ENCODE measurements around the gene TRIP12. TPM values are rescaled to one million over a fixed set of nuclear protein-coding genes. Genes with fewer than 3 reads are reported as not detected.
"Not testable (repeated sequence)": the region's sequence is repeated elsewhere in the genome, so short reads cannot be mapped to it uniquely, and the experiment has no call there.

TRIP12 gene
- 110 TPM for polyA plus RNA-seq (2013)

GRCh38 chr2:229921892-229922448, at the start of gene TRIP12:
Gene TRIP12, minus strand, starts transcription at chr2:229922009. Its CDS starts 41,930 bp downstream, at chr2:229880079.
- Histone ChIP-seq H3K4me1 (ENCODE audit: control extremely low read depth in 1 of 4, control insufficient read depth in 4 of 4, insufficient read depth in 4 of 4, low read length in 3 of 4) (peaks cover 7 to 37% (median 22%) of the 10 kb centered on the region in 4 experiments), H3K27ac (ENCODE audit: insufficient read depth in 1 of 2, low read depth in 1 of 2, low read length in 2 of 2, poor library complexity in 1 of 2, severe bottlenecking in 2 of 2) (peak within 1 kb of the TSS; percentile 96 to 98), H3K27me3 (replicated peaks in 2 of 5; ENCODE audit: control insufficient read depth in 4 of 5, insufficient read depth in 5 of 5, low read length in 4 of 5) (no peaks in the 10 kb centered on the region), H3K4me3 (ENCODE audit: control insufficient read depth in 1 of 7, extremely low read depth in 1 of 7, insufficient read depth in 4 of 7, low read depth in 2 of 7, low read length in 6 of 7) (peak within 1 kb of the TSS; percentile 69 to 97 (median 95)), H3K36me3 (ENCODE audit: control insufficient read depth in 4 of 4, insufficient read depth in 4 of 4, low read length in 3 of 4) (peaks cover 4 to 11% (median 5%) of the 10 kb centered on the region in 4 experiments), H3K9me3 (ENCODE audit: control extremely low read depth in 1 of 5, control insufficient read depth in 4 of 5, insufficient read depth in 2 of 5, low read depth in 1 of 5, low read length in 4 of 5) (no peaks in the 10 kb centered on the region)
- 0% methylated on average over 42 of the region's 49 CpGs for WGBS (ENCODE audit: insufficient coverage)
- POLR2A ChIA-PET = interaction anchor here (0.9 kb wide), 1 partner anchor 11 kb away, joined by 4 read pairs; no protein-coding TSS in a partner anchor
- CTCF ChIA-PET = interaction anchor here (0.7 to 1.3 kb wide), 2 partner anchors 11 to 406 kb away, joined by 3 to 6 read pairs; no protein-coding TSS in a partner anchor
- peak; percentile 95 to 97 (median 95) for DNase-seq

- Histone ChIP-seq H3K4me1 (ENCODE audit: control extremely low read depth in 1 of 4, control insufficient read depth in 4 of 4, insufficient read depth in 4 of 4, low read length in 3 of 4) (no peaks in the 10 kb centered on the region), H3K4me3 (ENCODE audit: control insufficient read depth in 1 of 7, extremely low read depth in 1 of 7, insufficient read depth in 4 of 7, low read depth in 2 of 7, low read length in 6 of 7) (no peak overlapping the region), H3K36me3 (ENCODE audit: control insufficient read depth in 4 of 4, insufficient read depth in 4 of 4, low read length in 3 of 4) (no peaks in the 10 kb centered on the region), H3K27ac (ENCODE audit: insufficient read depth in 1 of 2, low read depth in 1 of 2, low read length in 2 of 2, poor library complexity in 1 of 2, severe bottlenecking in 2 of 2) (no peak overlapping the region), H3K9me3 (ENCODE audit: control extremely low read depth in 1 of 5, control insufficient read depth in 4 of 5, insufficient read depth in 2 of 5, low read depth in 1 of 5, low read length in 4 of 5) (no peaks in the 10 kb centered on the region), H3K27me3 (replicated peaks in 2 of 5; ENCODE audit: control insufficient read depth in 4 of 5, insufficient read depth in 5 of 5, low read length in 4 of 5) (no peaks in the 10 kb centered on the region)
- ChIA-PET POLR2A (no interaction called here), CTCF (no interaction called here)
- no peak for DNase-seq
- 83% methylated on average over 1 of the region's 3 CpGs for WGBS (ENCODE audit: insufficient coverage)
Measured at GRCh38 chr2:229971298-229971790, 49.5 kb upstream of the TRIP12 start.

GRCh38 chr2:229970406-229970805, 48.6 kb upstream of the TRIP12 start:
- no peak for DNase-seq
- Histone ChIP-seq H3K27ac (ENCODE audit: insufficient read depth in 1 of 2, low read depth in 1 of 2, low read length in 2 of 2, poor library complexity in 1 of 2, severe bottlenecking in 2 of 2) (no peak overlapping the region), H3K4me1 (ENCODE audit: control extremely low read depth in 1 of 4, control insufficient read depth in 4 of 4, insufficient read depth in 4 of 4, low read length in 3 of 4) (no peaks in the 10 kb centered on the region), H3K4me3 (ENCODE audit: control insufficient read depth in 1 of 7, extremely low read depth in 1 of 7, insufficient read depth in 4 of 7, low read depth in 2 of 7, low read length in 6 of 7) (no peak overlapping the region), H3K36me3 (ENCODE audit: control insufficient read depth in 4 of 4, insufficient read depth in 4 of 4, low read length in 3 of 4) (no peaks in the 10 kb centered on the region), H3K9me3 (ENCODE audit: control extremely low read depth in 1 of 5, control insufficient read depth in 4 of 5, insufficient read depth in 2 of 5, low read depth in 1 of 5, low read length in 4 of 5) (no peaks in the 10 kb centered on the region), H3K27me3 (replicated peaks in 2 of 5; ENCODE audit: control insufficient read depth in 4 of 5, insufficient read depth in 5 of 5, low read length in 4 of 5) (no peaks in the 10 kb centered on the region)
- ChIA-PET POLR2A (no interaction called here), CTCF (no interaction called here)
- 83% methylated on average over 1 of the region's 3 CpGs for WGBS (ENCODE audit: insufficient coverage)

- DNase-seq = no peak
- Histone ChIP-seq H3K27me3 (replicated peaks in 2 of 5; ENCODE audit: control insufficient read depth in 4 of 5, insufficient read depth in 5 of 5, low read length in 4 of 5) (no peaks in the 10 kb centered on the region), H3K4me3 (ENCODE audit: control insufficient read depth in 1 of 7, extremely low read depth in 1 of 7, insufficient read depth in 4 of 7, low read depth in 2 of 7, low read length in 6 of 7) (no peak overlapping the region), H3K9me3 (ENCODE audit: control extremely low read depth in 1 of 5, control insufficient read depth in 4 of 5, insufficient read depth in 2 of 5, low read depth in 1 of 5, low read length in 4 of 5) (no peaks in the 10 kb centered on the region), H3K27ac (ENCODE audit: insufficient read depth in 1 of 2, low read depth in 1 of 2, low read length in 2 of 2, poor library complexity in 1 of 2, severe bottlenecking in 2 of 2) (no peak overlapping the region), H3K4me1 (ENCODE audit: control extremely low read depth in 1 of 4, control insufficient read depth in 4 of 4, insufficient read depth in 4 of 4, low read length in 3 of 4) (no peaks in the 10 kb centered on the region), H3K36me3 (ENCODE audit: control insufficient read depth in 4 of 4, insufficient read depth in 4 of 4, low read length in 3 of 4) (no peaks in the 10 kb centered on the region)
- WGBS (ENCODE audit: insufficient coverage) = 100% methylated on average over 1 of the region's 3 CpGs
- ChIA-PET CTCF (no interaction called here), POLR2A (no interaction called here)
Measured at GRCh38 chr2:229969921-229970320, 48.1 kb upstream of the TRIP12 start.

- DNase-seq; H3K4me1 ChIP-seq (ENCODE audit: control extremely low read depth in 1 of 4, control insufficient read depth in 4 of 4, insufficient read depth in 4 of 4, low read length in 3 of 4); H3K4me3 ChIP-seq (ENCODE audit: control insufficient read depth in 1 of 7, extremely low read depth in 1 of 7, insufficient read depth in 4 of 7, low read depth in 2 of 7, low read length in 6 of 7); H3K27ac ChIP-seq (ENCODE audit: insufficient read depth in 1 of 2, low read depth in 1 of 2, low read length in 2 of 2, poor library complexity in 1 of 2, severe bottlenecking in 2 of 2); H3K27me3 ChIP-seq (replicated peaks in 2 of 5; ENCODE audit: control insufficient read depth in 4 of 5, insufficient read depth in 5 of 5, low read length in 4 of 5); CTCF ChIA-PET; H3K9me3 ChIP-seq (ENCODE audit: control extremely low read depth in 1 of 5, control insufficient read depth in 4 of 5, insufficient read depth in 2 of 5, low read depth in 1 of 5, low read length in 4 of 5); H3K36me3 ChIP-seq (ENCODE audit: control insufficient read depth in 4 of 4, insufficient read depth in 4 of 4, low read length in 3 of 4); POLR2A ChIA-PET: not testable (repeated sequence)
- no CpG with 5 or more reads among the region's 9 CpGs for WGBS (ENCODE audit: insufficient coverage)
Measured at GRCh38 chr2:229963596-229963995, 41.8 kb upstream of the TRIP12 start.

GRCh38 chr2:229956491-229956890, 34.7 kb upstream of the TRIP12 start:
- no peaks in the 10 kb centered on the region for H3K4me1 ChIP-seq (ENCODE audit: control extremely low read depth in 1 of 4, control insufficient read depth in 4 of 4, insufficient read depth in 4 of 4, low read length in 3 of 4)
- no peaks in the 10 kb centered on the region for H3K36me3 ChIP-seq (ENCODE audit: control insufficient read depth in 4 of 4, insufficient read depth in 4 of 4, low read length in 3 of 4)
- DNase-seq = no peak
- 100% methylated on average over 2 of the region's 3 CpGs for WGBS (ENCODE audit: insufficient coverage)
- no peak overlapping the region for H3K4me3 ChIP-seq (ENCODE audit: control insufficient read depth in 1 of 7, extremely low read depth in 1 of 7, insufficient read depth in 4 of 7, low read depth in 2 of 7, low read length in 6 of 7)
- ChIA-PET CTCF (no interaction called here), POLR2A (no interaction called here)
- no peak overlapping the region for H3K27ac ChIP-seq (ENCODE audit: insufficient read depth in 1 of 2, low read depth in 1 of 2, low read length in 2 of 2, poor library complexity in 1 of 2, severe bottlenecking in 2 of 2)
- H3K27me3 ChIP-seq (replicated peaks in 2 of 5; ENCODE audit: control insufficient read depth in 4 of 5, insufficient read depth in 5 of 5, low read length in 4 of 5) = no peaks in the 10 kb centered on the region
- no peaks in the 10 kb centered on the region for H3K9me3 ChIP-seq (ENCODE audit: control extremely low read depth in 1 of 5, control insufficient read depth in 4 of 5, insufficient read depth in 2 of 5, low read depth in 1 of 5, low read length in 4 of 5)

- H3K9me3 ChIP-seq (ENCODE audit: control extremely low read depth in 1 of 5, control insufficient read depth in 4 of 5, insufficient read depth in 2 of 5, low read depth in 1 of 5, low read length in 4 of 5) = no peaks in the 10 kb centered on the region
- H3K4me1 ChIP-seq (ENCODE audit: control extremely low read depth in 1 of 4, control insufficient read depth in 4 of 4, insufficient read depth in 4 of 4, low read length in 3 of 4) = no peaks in the 10 kb centered on the region
- H3K27me3 ChIP-seq (replicated peaks in 2 of 5; ENCODE audit: control insufficient read depth in 4 of 5, insufficient read depth in 5 of 5, low read length in 4 of 5) = no peaks in the 10 kb centered on the region
- no peak overlapping the region for H3K4me3 ChIP-seq (ENCODE audit: control insufficient read depth in 1 of 7, extremely low read depth in 1 of 7, insufficient read depth in 4 of 7, low read depth in 2 of 7, low read length in 6 of 7)
- CTCF ChIA-PET = no interaction called here
- no peak overlapping the region for H3K27ac ChIP-seq (ENCODE audit: insufficient read depth in 1 of 2, low read depth in 1 of 2, low read length in 2 of 2, poor library complexity in 1 of 2, severe bottlenecking in 2 of 2)
- WGBS (ENCODE audit: insufficient coverage) = no CpG with 5 or more reads among the region's 1 CpG
- no peaks in the 10 kb centered on the region for H3K36me3 ChIP-seq (ENCODE audit: control insufficient read depth in 4 of 4, insufficient read depth in 4 of 4, low read length in 3 of 4)
- POLR2A ChIA-PET = no interaction called here
- DNase-seq = no peak
Measured at GRCh38 chr2:229955663-229956062, 33.9 kb upstream of the TRIP12 start.

Data from common myeloid progenitor, CD34-positive (primary cell).